ENCODE measurements around the gene UBQLN4.
"Not testable (repeated sequence)": the region's sequence is repeated elsewhere in the genome, so short reads cannot be mapped to it uniquely, and the experiment has no call there.

The UBQLN4 gene

GRCh38 chr1:156060937-156061636 is 7.5 kb upstream of the UBQLN4 start, which contains the start of gene RAB25:
TSS of gene RAB25 (plus strand) at chr1:156061160. CDS start at chr1:156061401, 241 bp downstream.
- DNase-seq (ENCODE audit: low read depth): no peak

DNA sequence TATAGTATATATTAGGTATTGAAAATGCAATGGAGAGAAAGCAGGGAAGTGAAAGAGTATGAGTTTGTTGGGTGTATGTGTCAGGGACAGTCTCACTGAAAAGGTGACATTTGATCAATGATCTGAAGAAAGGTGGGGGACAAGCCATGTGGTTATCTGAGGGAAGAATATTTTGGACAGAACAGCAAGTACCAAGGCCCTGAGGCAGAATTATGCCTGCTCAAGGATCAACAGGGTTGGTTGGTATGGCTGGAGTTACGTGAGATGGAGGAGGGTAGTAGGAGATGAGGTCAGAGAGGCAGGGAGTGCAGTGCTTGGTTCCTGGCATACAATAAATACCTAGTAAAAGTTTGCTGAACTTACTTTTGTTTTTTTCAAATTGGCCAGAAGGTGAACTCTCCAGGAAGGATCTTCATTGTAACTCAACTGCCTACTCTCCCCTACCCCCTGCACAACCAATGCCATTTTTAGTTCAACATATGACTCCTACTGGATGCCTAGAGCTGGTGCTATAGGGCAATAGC is 2.8 kb upstream of the UBQLN4 start:
- no peak for DNase-seq (ENCODE audit: low read depth)

DNA sequence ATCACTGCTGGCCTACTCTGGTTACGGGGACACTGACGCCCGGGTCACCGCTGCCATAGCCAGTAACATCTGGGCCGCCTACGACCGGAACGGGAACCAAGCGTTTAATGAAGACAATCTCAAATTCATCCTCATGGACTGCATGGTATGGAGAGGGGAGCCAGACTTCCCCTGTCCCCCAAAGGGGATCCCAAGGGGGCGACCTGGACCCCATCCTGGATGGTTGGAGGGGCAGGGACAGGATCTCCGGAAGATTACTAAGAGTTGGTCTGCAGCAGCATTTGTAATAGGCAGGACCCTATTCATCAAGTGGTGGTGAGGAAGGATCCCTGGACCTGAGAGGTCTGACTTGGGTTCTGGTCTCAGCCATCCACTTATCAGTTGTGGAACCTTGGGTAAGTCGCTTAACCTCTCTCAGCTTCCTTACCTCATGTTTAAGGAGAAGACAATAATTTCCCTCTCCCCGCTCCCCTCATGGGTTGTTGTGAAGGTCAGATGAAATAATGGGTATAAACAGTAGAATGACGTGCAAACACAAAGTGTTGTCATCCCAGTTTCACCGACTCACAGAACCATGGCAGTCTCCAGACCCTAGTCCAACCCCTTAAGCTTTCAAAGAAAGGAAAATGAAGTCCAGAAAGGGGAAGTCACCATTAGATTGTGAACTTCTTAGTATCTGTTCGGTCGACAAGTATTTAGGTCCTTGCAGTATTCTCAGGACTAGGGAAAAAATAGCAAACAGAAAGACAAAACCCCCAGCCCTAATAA is 1.9 kb upstream of the UBQLN4 start:
- no peak for DNase-seq (ENCODE audit: low read depth)

GRCh38 chr1:156054500-156055280 is 1.1 kb upstream of the UBQLN4 start, which contains the start of gene LAMTOR2:
TSS of gene LAMTOR2 (plus strand) at chr1:156054782. CDS start at chr1:156054890, 108 bp downstream.
- peak; percentile 82 for DNase-seq (ENCODE audit: low read depth)

DNA sequence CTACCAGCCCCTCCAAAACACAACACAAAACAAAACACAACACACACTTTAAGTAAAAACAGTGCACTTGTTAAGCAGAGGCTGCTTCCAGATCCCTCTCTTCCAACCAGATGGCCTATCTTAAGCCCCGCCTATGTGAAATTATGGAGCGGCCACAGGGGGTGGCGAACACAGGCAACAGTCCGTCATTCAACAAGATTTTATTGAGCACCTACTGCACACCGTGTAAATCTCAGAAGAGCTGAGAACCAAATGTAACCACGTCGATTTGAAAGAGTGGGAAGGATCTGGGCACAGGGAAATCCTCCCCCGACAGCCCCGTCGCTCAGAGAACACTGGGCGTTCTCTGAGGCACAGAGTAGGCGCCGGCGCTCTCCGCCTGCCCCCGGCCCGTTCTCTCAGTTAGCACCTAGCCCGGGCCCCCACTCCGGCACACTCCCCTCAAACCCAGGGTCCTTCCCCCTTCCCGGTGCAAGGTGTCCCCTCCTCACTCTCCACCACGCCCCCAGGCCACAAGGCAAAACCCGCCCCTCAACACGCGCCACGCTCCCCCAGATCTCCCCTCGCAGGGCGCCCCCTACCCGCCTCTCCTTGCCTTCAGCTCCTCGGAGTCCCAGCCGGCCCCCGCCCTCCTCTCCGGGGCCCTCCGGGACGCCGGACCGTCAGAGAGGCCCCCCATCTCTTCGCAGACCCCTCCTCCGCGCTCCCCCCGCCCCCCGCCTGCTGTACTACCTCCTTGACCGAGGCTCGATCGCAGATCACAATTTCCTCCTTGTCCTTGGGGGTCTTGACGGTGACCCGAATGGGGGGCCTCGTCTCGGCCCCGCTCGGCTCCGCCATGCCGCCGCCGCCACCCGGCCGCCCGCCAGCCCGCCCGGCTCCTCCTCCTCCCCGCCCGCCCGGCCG is 483 bp downstream of the UBQLN4 start:
- no peak for DNase-seq (ENCODE audit: low read depth)

DNA sequence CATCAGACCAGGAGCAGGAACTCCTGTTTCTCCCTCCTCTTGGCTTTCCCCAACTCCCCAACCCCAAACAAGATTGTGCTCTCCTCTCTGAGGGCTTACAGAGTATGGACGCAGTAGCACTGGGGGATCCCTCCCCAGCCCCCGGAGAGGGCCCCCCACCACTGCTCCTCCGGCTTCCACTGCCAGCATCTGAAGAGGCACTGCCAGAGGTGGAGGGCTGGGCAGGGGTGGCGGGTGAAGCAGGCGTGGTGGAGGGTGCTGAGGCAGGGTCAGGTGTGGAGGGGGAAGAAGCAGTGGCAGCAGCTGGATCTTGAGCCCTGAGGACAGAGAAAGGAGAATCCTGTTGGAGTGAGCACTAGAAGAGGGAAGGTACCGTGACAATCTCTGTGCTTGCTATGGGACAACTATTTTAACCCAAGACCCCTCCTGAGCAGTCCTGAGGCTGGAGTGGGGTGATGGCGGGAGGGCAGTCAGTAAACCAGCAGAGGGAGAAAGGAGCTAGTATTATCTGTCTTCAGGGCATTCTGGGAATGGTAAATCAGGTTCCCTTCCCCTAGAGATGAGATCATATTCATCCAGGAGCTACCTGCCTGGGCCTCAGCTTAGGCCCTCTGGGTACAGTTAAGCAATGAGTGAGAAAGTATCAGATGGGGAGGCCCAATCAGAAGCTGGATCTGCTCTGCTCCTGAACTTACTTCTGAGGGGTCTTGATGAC is 2.4 kb downstream of the UBQLN4 start:
- no peak for DNase-seq (ENCODE audit: low read depth)

GRCh38 chr1:156050376-156050775 is 3.2 kb downstream of the UBQLN4 start:
- DNase-seq (ENCODE audit: low read depth): no peak

DNA sequence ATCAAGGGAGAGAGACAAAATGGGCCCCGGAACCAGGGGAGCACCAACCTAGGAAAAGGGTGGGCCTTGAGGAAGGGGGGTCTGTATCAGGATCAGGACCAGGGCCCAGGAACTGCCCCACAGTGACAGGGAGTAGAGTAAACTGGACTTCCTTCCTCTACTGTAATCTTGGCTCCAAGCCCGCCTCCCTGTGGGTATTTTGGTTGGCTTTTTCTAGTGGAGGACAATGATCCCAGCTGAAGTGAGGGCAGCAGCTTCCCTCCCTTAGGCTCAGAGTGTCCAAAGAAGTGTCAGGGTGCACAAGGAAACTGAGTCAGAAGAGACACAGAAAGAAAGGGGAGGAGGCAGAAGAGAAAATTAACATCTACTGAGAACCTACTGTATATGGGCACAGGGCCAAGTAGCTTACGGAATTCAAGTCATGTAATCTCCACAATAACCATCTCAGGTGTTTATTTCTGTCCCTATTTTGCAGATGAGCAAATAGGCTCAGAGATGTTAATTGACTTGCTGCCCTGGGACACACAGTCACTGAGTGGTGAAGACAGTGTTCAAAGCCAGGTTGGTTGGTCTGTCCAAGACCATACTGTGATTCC is 4.8 kb downstream of the UBQLN4 start:
- no peak for DNase-seq (ENCODE audit: low read depth)

DNA sequence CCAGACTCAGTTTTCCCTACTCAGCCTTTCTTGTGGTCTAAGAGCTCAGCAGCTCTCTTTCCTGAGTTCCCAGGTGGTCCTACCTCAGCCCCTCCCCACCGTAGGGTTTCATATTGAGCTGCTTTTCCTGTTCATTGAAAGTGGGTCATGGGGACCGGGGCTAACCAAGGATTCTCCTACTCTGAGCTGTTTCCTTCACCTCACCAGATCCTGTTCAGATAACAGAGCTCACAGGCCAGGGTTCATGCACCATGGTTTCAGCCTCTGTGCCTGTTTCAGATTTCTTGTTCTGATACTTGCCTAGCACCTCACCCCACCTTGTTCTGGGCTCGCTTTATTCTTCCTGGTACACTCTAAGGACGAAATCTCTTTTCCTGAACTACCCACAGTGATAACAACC is 8.5 kb downstream of the UBQLN4 start:
- no peak for DNase-seq (ENCODE audit: low read depth)

GRCh38 chr1:156042828-156043227 is 10.8 kb downstream of the UBQLN4 start:
- no peak for DNase-seq (ENCODE audit: low read depth)

- not testable (repeated sequence) for DNase-seq (ENCODE audit: low read depth)
These were observed 18.6 kb downstream of the UBQLN4 start for GRCh38 chr1:156034991-156035390.

DNA sequence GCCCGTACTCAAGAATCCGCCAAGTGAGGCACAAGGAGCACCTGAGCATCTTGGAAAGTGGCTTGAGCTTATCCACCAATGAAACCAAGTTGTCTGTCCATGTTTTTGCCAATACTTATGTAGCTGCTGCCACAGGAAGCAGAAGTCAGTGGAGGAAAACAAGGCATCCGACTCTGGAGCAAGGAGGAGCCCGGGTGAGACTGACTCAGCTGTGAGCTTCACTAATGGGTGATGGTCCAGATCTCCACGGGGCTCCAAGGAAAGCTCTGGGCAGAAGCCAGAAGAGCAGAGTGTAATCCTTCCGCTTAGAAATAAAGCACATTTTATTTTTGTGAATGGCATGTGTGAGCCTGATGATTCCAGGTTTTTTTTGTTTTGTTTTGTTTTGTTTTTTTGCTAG is 20.6 kb downstream of the UBQLN4 start:
- DNase-seq (ENCODE audit: low read depth): no peak

GRCh38 chr1:156026588-156026987 is 27.0 kb downstream of the UBQLN4 start:
- DNase-seq (ENCODE audit: low read depth): no peak

GRCh38 chr1:156025876-156026275 is 27.7 kb downstream of the UBQLN4 start:
- DNase-seq (ENCODE audit: low read depth): no peak

DNA sequence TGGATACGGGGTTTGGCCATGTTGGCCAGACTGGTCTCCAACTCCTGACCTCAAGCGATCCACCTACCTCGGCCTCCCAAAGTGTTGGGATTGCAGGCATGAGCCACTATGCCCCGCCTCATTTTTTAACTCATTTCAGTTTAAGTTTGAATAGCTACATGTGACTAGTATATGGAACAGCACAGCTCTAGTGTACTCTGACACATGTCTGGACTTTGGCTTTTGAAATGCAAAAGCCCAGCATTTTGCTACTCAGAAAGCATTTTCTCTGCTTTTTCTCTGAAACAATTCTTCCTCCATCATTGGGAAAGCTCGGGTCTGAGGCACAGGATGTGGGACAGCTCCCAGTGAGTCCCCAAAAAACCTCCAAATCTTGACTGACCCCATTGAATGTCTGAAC is 28.8 kb downstream of the UBQLN4 start:
- no peak for DNase-seq (ENCODE audit: low read depth)

GRCh38 chr1:156021954-156022353 is 31.6 kb downstream of the UBQLN4 start:
- DNase-seq (ENCODE audit: low read depth): no peak

DNA sequence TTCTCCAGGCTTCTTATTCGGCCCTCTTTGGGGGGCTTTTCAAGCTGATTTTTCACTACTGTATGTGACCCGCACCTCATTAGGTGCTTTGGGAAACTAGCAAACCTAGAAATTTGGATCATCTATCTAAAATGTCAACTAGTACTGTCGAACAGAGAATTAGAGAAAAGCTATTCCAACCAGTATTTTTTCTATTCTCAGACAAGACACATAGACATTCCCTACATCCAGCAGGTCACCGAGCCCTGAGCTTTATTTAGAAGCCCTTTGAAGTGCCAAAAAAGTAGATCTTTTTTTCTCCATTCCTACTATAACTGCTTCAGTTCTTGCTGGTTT is 32.5 kb downstream of the UBQLN4 start:
- DNase-seq (ENCODE audit: low read depth): no peak

DNA sequence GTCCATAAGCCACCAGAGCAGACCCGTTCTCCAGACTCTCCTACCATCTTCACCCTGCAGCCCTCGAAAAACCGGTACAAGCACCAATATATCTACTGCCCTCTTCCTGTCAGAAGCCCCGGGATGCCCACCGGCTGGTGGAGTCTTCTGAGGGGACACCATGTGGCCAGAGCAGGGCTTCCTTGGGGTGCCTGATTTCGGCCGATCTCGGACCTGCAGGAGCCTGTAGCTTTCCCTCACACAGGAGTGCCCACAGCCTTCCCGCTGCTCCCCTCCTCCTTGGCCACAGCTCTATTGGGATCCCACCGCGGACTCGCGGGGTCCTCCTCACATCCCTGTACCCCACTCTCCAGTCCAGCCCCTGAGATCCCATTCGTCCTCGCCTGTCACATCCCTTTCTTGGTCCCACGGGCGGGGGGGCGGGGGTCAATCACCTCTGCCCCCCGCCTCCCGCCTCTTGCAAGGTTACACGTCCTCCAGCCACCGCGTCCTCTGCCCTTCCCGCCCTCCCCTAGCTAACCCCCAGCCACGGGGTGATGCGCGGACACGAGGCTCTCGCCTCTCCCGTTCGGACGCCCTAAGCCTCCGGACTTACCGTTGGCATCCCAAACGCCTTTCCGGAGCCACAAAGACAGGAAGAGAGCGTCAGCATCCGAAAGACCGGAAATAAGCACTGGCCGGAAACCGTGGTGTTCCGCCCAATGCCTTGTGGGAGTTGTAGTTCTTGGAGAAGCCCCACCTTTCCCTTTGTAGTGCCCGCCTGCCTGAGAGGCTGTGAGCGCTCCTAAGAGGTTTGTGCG is 33.1 kb downstream of the UBQLN4 start, which contains the start of gene SSR2:
Gene SSR2, minus strand, starts transcription at position 659 of the 800 bp plus-strand sequence. CDS start 784 bp downstream, outside the sequence.
- DNase-seq (ENCODE audit: low read depth): peak; percentile 76

- DNase-seq (ENCODE audit: low read depth): no peak
These were observed 33.7 kb downstream of the UBQLN4 start for GRCh38 chr1:156019946-156020292.
